GM15510 (cell line): Measurements from ENCODE around the gene ELMO3.

Experiments used
- POLR2A ChIP-seq: IDR thresholded peaks from 3 replicates; pipeline ENCODE4 v1.6.1; 2011; ENCODE audit warnings: borderline replicate concordance; ENCODE audit not compliant: insufficient read length; ENCODE audit errors: extremely low read depth

Gene ELMO3

GRCh38 chr16:67212766-67213165, 13.8 kb downstream of the ELMO3 start:
- no peak for TF ChIP-seq POLR2A

- no peak for TF ChIP-seq POLR2A
Observed at GRCh38 chr16:67213197-67214019, 14.5 kb downstream of the ELMO3 start.

- TF ChIP-seq POLR2A, result no peak
Observed at GRCh38 chr16:67215706-67216105, 16.8 kb downstream of the ELMO3 start.

- TF ChIP-seq POLR2A, result no peak
Observed at GRCh38 chr16:67216612-67217490, 17.9 kb downstream of the ELMO3 start.

- TF ChIP-seq POLR2A, result no peak
Observed at GRCh38 chr16:67223992-67224391, 25.1 kb downstream of the ELMO3 start.

- no peak for TF ChIP-seq POLR2A
Observed at GRCh38 chr16:67226295-67226803, 27.4 kb downstream of the ELMO3 start.

- TF ChIP-seq POLR2A, result peak; percentile 66
Observed at GRCh38 chr16:67226804-67227566, 28.1 kb downstream of the ELMO3 start, which contains the start of gene TMEM208. Gene TMEM208 (plus strand): TSS chr16:67227130. CDS start chr16:67227219, 89 bp downstream.

- TF ChIP-seq POLR2A, result no peak
Observed at GRCh38 chr16:67227567-67227921, 28.6 kb downstream of the ELMO3 start.

GRCh38 chr16:67228034-67228785, 29.3 kb downstream of the ELMO3 start:
- peak; percentile 5 for TF ChIP-seq POLR2A

- no peak for TF ChIP-seq POLR2A
Observed at GRCh38 chr16:67228905-67229304, 30.0 kb downstream of the ELMO3 start.

- no peak for TF ChIP-seq POLR2A
Observed at GRCh38 chr16:67229906-67230808, 31.2 kb downstream of the ELMO3 start.

GRCh38 chr16:67230809-67231660, 32.1 kb downstream of the ELMO3 start:
- peak; percentile 15 for TF ChIP-seq POLR2A

GRCh38 chr16:67233596-67233995, 34.7 kb downstream of the ELMO3 start:
- no peak for TF ChIP-seq POLR2A

GRCh38 chr16:67234180-67234597, 35.3 kb downstream of the ELMO3 start:
- no peak for TF ChIP-seq POLR2A
